ENCODE measurements around the gene SENP3. TPM values are rescaled to one million over a fixed set of nuclear protein-coding genes. Genes with fewer than 3 reads are reported as not detected.

The SENP3 gene
- total and polyA plus RNA-seq, 9 donors, result 33.8 to 43.6 (median 41.3) TPM

DNA sequence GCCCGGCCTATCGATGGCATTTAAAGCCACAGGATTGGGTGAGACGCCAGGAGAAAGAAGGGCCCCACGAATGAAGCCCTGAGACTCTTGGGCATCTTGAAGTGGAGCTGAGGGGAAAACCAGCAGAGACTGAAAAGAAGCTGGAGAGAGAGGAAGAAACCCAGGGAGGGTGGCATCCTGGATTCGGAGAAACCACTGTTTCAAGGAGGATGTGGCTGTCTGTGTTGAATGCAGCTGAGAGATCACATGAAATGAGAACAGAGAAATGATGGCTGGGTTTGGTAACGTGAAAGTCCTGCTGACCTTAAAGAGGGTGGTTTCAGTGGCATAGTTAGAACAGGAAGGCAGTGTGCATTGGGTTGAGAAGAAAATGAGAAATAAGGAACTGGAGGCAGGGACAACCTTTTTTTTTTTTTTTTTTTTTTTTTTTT, 9.1 kb upstream of the SENP3 start:
- Histone ChIP-seq H3K9me3 (replicated peaks; ENCODE audit: control insufficient read depth, low read depth, low read length) (no peaks in the 10 kb centered on the region), H3K27ac (ENCODE audit: low read length) (peak overlapping the region; percentile 35), H3K36me3 (ENCODE audit: control insufficient read depth, insufficient read depth, low read length) (peaks cover 6% of the 10 kb centered on the region), H3K27me3 (ENCODE audit: control insufficient read depth, insufficient read depth, low read length) (no peaks in the 10 kb centered on the region), H3K4me3 (ENCODE audit: low read length) (no peak overlapping the region), H3K4me1 (ENCODE audit: control insufficient read depth, insufficient read depth, low read length) (peaks cover 27% of the 10 kb centered on the region)
- 78% methylated on average over 6 of the region's 6 CpGs for WGBS (ENCODE audit: insufficient coverage)
- DNase-seq, result peak; percentile 74

DNA sequence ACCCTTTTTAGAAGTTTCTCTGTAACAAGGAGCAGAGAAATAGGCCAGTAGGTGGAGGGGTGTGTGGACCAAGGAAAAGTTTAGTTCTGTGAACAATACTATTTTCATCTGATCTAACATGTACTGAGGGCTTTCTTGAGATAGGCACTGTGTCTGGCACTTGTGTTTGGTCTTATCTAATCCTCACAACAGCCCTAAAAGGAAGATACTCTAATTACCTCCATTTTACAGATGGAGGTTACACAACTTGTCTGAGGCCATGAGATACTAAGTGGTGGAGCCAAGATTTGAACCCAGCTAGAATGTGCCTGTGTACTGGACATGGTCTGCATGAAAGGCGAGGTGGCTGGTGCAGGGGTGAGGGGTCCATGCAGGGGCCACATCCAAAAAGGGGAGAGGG, 8.4 kb upstream of the SENP3 start:
- no peak for DNase-seq
- no peak overlapping the region for H3K4me3 ChIP-seq (ENCODE audit: low read length)
- H3K27me3 ChIP-seq (ENCODE audit: control insufficient read depth, insufficient read depth, low read length), result no peaks in the 10 kb centered on the region
- H3K4me1 ChIP-seq (ENCODE audit: control insufficient read depth, insufficient read depth, low read length), result peaks cover 32% of the 10 kb centered on the region
- no peaks in the 10 kb centered on the region for H3K9me3 ChIP-seq (replicated peaks; ENCODE audit: control insufficient read depth, low read depth, low read length)
- WGBS (ENCODE audit: insufficient coverage), result no CpG with 5 or more reads among the region's 1 CpG
- H3K36me3 ChIP-seq (ENCODE audit: control insufficient read depth, insufficient read depth, low read length), result peaks cover 6% of the 10 kb centered on the region
- H3K27ac ChIP-seq (ENCODE audit: low read length), result peak overlapping the region; percentile 7

DNA sequence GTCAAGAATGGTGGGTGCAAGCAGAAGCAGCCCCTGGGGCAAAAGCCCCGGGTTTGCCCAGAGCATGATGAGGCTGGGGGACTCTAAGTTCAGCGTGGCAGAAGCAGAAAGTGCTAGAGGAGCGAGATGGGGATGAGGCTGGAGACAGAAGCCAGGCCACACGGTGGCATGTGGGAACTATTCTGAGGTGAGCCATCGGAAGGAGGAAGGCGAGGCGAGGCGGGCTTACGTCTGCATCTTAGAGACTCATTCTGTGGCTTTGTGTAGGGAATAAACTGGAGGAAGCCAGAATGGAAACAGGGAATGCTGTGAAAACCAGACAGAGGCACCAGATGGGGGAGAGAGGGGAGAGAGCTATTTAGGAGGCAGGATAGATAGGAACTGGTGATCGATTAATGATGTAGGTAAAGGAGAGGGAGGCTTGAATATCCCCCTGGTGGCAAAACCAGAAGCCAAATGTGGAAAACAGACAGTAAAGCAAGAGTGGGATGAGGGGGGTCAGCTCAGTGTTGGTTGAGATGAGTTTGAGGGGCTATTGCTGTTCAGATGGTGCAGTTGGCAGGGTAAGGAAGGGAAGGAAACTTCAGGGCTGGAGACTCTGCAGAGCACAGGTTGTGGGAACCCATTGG, 6.3 kb upstream of the SENP3 start:
- peak overlapping the region; percentile 20 for H3K27ac ChIP-seq (ENCODE audit: low read length)
- 22% methylated on average over 10 of the region's 10 CpGs for WGBS (ENCODE audit: insufficient coverage)
- H3K4me1 ChIP-seq (ENCODE audit: control insufficient read depth, insufficient read depth, low read length), result peaks cover 38% of the 10 kb centered on the region
- H3K9me3 ChIP-seq (replicated peaks; ENCODE audit: control insufficient read depth, low read depth, low read length), result no peaks in the 10 kb centered on the region
- DNase-seq, result no peak
- no peak overlapping the region for H3K4me3 ChIP-seq (ENCODE audit: low read length)
- no peaks in the 10 kb centered on the region for H3K27me3 ChIP-seq (ENCODE audit: control insufficient read depth, insufficient read depth, low read length)
- peaks cover 6% of the 10 kb centered on the region for H3K36me3 ChIP-seq (ENCODE audit: control insufficient read depth, insufficient read depth, low read length)

DNA sequence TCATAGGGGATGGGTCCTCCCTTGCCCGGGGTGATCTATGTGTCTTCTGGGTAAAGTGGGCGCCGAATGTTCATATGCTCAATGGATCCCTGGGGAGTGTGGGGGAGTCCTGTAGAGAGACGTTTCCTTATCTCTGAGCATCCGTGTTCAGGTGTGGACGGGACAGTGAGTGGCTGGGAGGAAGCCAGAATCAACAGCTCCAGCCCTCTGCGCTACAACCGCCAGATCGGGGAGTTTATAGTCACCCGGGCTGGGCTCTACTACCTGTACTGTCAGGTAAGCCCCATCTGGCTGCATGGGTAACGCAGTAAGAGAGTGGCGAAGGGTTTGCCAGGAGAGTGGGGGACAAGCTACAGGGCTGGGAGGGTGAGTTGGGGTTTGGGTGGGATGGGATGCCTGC, 5.1 kb upstream of the SENP3 start:
- Histone ChIP-seq H3K4me1 (ENCODE audit: control insufficient read depth, insufficient read depth, low read length) (peaks cover 40% of the 10 kb centered on the region), H3K4me3 (ENCODE audit: low read length) (no peak overlapping the region), H3K36me3 (ENCODE audit: control insufficient read depth, insufficient read depth, low read length) (no peaks in the 10 kb centered on the region), H3K27me3 (ENCODE audit: control insufficient read depth, insufficient read depth, low read length) (no peaks in the 10 kb centered on the region), H3K9me3 (replicated peaks; ENCODE audit: control insufficient read depth, low read depth, low read length) (no peaks in the 10 kb centered on the region), H3K27ac (ENCODE audit: low read length) (no peak overlapping the region)
- no peak for DNase-seq
- WGBS (ENCODE audit: insufficient coverage), result 89% methylated on average over 11 of the region's 12 CpGs

DNA sequence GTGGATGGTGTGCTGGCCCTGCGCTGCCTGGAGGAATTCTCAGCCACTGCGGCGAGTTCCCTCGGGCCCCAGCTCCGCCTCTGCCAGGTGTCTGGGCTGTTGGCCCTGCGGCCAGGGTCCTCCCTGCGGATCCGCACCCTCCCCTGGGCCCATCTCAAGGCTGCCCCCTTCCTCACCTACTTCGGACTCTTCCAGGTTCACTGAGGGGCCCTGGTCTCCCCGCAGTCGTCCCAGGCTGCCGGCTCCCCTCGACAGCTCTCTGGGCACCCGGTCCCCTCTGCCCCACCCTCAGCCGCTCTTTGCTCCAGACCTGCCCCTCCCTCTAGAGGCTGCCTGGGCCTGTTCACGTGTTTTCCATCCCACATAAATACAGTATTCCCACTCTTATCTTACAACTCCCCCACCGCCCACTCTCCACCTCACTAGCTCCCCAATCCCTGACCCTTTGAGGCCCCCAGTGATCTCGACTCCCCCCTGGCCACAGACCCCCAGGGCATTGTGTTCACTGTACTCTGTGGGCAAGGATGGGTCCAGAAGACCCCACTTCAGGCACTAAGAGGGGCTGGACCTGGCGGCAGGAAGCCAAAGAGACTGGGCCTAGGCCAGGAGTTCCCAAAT, 4.5 kb upstream of the SENP3 start:
- no peak for DNase-seq
- no peaks in the 10 kb centered on the region for H3K36me3 ChIP-seq (ENCODE audit: control insufficient read depth, insufficient read depth, low read length)
- WGBS (ENCODE audit: insufficient coverage), result 43% methylated on average over 17 of the region's 19 CpGs
- H3K27me3 ChIP-seq (ENCODE audit: control insufficient read depth, insufficient read depth, low read length), result no peaks in the 10 kb centered on the region
- H3K27ac ChIP-seq (ENCODE audit: low read length), result peak overlapping the region; percentile 98
- no peak overlapping the region for H3K4me3 ChIP-seq (ENCODE audit: low read length)
- no peaks in the 10 kb centered on the region for H3K9me3 ChIP-seq (replicated peaks; ENCODE audit: control insufficient read depth, low read depth, low read length)
- H3K4me1 ChIP-seq (ENCODE audit: control insufficient read depth, insufficient read depth, low read length), result peaks cover 40% of the 10 kb centered on the region

DNA sequence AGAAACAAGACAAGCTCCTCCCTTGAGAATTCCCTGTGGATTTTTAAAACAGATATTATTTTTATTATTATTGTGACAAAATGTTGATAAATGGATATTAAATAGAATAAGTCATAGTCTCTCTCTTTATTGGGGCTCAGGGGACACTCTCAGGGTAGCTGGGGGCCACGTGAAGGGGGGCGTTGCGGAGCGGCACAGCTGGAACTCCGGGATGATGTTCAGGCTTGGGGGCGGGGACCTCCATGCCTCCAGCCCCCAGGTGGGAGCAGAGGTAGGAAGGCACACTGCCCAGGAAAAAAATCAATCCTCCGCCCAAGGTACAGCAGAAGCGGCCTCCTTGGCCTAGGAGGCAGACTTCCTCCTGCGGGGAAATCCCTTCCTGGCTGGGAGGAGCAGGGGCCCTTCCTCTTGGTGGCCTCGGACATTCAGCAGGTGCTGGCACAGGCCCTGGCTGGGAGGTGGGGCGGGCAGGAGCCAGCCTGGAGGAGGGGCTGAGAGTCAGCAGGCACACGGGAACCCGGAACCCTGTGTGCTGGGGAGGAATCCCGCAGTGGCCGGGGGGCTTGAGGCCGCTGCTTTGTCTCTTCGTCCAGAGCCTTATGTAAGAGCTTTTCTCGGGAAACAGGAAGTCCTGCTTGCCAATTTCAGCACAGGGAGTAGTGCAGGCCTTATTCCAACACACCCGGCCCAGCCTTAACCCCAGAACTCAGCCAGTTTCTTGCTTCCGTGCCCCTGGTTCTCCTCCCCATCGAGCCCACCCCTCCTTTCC, 3.8 kb upstream of the SENP3 start:
- H3K27ac ChIP-seq (ENCODE audit: low read length), result peak overlapping the region; percentile 98
- H3K27me3 ChIP-seq (ENCODE audit: control insufficient read depth, insufficient read depth, low read length), result no peaks in the 10 kb centered on the region
- WGBS (ENCODE audit: insufficient coverage), result 2% methylated on average over 19 of the region's 21 CpGs
- H3K9me3 ChIP-seq (replicated peaks; ENCODE audit: control insufficient read depth, low read depth, low read length), result no peaks in the 10 kb centered on the region
- peaks cover 46% of the 10 kb centered on the region for H3K4me1 ChIP-seq (ENCODE audit: control insufficient read depth, insufficient read depth, low read length)
- peaks cover 4% of the 10 kb centered on the region for H3K36me3 ChIP-seq (ENCODE audit: control insufficient read depth, insufficient read depth, low read length)
- peak; percentile 97 for DNase-seq
- H3K4me3 ChIP-seq (ENCODE audit: low read length), result peak overlapping the region; percentile 22

DNA sequence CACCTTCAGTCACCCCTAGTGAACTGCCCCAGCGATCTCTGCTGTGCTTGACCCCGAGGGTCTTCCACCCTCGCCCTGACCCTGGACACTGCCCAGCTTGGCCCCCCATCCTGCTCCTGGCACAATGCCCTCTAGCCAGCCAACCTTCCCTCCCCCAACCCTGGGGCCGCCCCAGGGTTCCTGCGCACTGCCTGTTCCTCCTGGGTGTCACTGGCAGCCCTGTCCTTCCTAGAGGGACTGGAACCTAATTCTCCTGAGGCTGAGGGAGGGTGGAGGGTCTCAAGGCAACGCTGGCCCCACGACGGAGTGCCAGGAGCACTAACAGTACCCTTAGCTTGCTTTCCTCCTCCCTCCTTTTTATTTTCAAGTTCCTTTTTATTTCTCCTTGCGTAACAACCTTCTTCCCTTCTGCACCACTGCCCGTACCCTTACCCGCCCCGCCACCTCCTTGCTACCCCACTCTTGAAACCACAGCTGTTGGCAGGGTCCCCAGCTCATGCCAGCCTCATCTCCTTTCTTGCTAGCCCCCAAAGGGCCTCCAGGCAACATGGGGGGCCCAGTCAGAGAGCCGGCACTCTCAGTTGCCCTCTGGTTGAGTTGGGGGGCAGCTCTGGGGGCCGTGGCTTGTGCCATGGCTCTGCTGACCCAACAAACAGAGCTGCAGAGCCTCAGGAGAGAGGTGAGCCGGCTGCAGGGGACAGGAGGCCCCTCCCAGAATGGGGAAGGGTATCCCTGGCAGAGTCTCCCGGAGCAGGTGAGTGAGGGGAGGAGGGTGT, 3.0 kb upstream of the SENP3 start, which contains the start of gene TNFSF13:
TNFSF13 (plus strand) TSS at position 207 of the 776 bp plus-strand sequence; CDS start at position 497, 290 bp downstream.
- no peak for DNase-seq
- Histone ChIP-seq H3K36me3 (ENCODE audit: control insufficient read depth, insufficient read depth, low read length) (peaks cover 11% of the 10 kb centered on the region), H3K27ac (ENCODE audit: low read length) (peak within 1 kb of the TSS; percentile 98), H3K4me3 (ENCODE audit: low read length) (peak within 1 kb of the TSS; percentile 22), H3K4me1 (ENCODE audit: control insufficient read depth, insufficient read depth, low read length) (peaks cover 53% of the 10 kb centered on the region), H3K9me3 (replicated peaks; ENCODE audit: control insufficient read depth, low read depth, low read length) (no peaks in the 10 kb centered on the region), H3K27me3 (ENCODE audit: control insufficient read depth, insufficient read depth, low read length) (no peaks in the 10 kb centered on the region)
- 36% methylated on average over 14 of the region's 16 CpGs for WGBS (ENCODE audit: insufficient coverage)

DNA sequence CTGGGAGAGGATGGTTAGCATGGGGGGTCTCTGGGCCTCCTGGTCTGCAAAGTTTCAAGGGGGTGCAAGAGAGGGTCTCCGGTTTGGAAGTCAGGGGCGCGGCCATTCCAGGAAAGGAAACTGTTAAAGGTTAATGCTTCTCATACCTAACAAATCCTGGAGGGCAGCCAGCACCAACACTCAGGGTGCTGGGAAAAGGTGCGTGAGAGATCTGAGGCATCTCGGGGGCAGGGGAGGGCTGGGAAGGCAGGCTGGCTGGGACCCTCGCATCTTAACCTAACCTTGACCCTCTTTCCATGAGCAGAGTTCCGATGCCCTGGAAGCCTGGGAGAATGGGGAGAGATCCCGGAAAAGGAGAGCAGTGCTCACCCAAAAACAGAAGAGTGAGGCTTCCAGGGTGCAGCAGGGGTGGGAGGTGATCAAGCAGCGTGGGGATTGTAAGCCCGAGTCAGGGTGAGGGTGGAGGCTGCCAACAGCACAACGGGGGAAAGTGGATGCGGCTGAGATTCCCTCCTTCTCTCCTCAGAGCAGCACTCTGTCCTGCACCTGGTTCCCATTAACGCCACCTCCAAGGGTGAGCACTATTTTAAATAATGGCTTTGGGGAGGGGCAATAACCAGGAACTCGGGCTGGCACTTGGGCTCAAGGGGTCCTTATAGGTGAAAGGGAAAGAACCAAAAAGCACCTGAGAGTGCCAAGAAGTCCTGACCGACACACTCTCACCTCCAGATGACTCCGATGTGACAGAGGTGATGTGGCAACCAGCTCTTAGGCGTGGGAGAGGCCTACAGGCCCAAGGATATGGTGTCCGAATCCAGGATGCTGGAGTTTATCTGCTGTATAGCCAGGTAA, 2.2 kb upstream of the SENP3 start:
- no peak for DNase-seq
- Histone ChIP-seq H3K36me3 (ENCODE audit: control insufficient read depth, insufficient read depth, low read length) (peaks cover 19% of the 10 kb centered on the region), H3K27ac (ENCODE audit: low read length) (peak overlapping the region; percentile 98), H3K9me3 (replicated peaks; ENCODE audit: control insufficient read depth, low read depth, low read length) (no peaks in the 10 kb centered on the region), H3K4me1 (ENCODE audit: control insufficient read depth, insufficient read depth, low read length) (peaks cover 56% of the 10 kb centered on the region), H3K27me3 (ENCODE audit: control insufficient read depth, insufficient read depth, low read length) (no peaks in the 10 kb centered on the region), H3K4me3 (ENCODE audit: low read length) (no peak overlapping the region)
- 65% methylated on average over 7 of the region's 18 CpGs for WGBS (ENCODE audit: insufficient coverage)
